Activated effector memory CD4-positive, alpha-beta T cell treated with Interleukin-2 at 50 U/mL for 16 hours (primary cell): ENCODE data around the gene COX4I1.

ENCODE experiments used
- DNase-seq: peaks from one replicate; pipeline ENCODE4 v3.0.0-alpha.2; 2020

Gene COX4I1

GRCh38 chr16:85844169-85844481 is 44.6 kb downstream of the COX4I1 start:
- no peak for DNase-seq

DNA sequence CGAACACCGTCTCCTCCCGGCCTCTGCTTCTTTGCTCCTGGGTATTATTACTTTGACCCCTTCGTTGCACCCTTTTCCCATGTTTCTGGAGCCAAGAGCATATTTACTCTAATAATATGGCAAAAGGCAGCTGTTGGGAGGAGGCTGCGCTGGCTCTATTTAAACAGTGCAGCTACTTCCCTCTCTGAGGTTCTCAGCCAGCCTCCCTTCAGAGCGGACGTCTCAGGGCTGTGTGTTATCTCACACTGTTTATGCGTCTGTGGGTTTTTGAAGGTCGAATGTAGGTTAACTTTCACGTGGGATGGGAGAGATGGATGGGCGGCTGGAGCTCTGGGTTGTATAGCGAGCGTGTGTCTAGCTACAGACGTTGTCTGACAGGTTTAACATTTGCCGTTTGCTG is 45.3 kb downstream of the COX4I1 start:
- DNase-seq: no peak

DNA sequence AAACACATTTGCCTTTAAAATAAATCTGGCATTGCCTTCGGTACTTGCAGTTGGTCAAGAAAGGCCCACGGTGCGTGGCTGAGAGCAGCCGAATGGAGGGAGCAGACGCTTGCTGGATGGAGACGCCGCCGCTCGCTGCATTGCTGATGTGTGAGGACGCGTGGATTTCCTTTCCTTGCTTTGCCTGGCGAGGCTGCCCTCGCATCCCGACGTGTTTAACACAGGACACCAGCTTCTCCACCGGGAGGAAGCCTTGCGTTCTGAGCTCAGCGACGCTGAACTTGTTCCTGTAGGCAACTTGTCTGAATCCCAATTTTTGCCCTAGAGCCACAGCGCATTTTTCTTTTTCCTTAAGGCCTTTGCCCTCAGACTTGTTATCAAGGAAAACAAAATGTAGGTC is 45.8 kb downstream of the COX4I1 start:
- DNase-seq: no peak

DNA sequence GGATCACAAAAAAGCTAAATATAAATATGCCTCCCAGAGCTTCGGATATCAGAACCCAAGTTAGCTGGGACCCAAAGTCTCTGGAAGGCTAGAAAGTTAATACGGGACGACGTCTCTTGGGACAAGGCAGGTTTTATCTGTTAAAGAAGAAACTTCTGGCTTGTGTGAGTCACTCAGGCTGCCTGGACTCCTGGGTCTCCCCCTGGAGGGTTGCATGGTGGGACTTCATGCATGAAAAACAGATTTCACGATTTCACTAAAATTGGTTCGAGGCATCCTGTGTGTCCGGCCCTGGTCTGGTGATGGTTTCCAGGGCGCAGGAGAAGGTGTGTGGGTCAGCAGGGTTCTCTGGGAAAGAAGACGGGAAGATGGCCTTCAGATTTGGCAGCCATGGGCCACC is 47.0 kb downstream of the COX4I1 start:
- no peak for DNase-seq

DNA sequence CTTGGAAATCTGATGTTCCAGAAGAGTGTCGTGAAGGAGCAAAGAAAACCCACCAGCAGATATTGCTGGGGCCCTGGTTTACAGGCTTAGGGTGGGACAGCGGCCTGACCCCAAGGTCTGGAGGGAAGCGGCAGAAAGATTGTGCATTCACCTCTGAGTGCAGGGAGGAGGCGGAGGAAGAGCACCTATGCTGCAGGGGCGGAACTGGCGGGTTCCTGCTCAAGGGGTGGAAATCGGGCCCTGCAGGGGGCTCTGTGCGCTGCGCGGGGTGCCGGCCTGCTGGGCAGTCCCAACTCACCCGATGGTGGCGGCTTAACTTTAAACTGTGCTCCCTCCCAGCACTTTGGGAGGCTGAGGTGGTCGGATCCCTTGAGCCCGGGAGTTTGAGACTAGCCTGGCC is 47.5 kb downstream of the COX4I1 start:
- DNase-seq: no peak

GRCh38 chr16:85847681-85848601 is 48.4 kb downstream of the COX4I1 start:
- DNase-seq: no peak

DNA sequence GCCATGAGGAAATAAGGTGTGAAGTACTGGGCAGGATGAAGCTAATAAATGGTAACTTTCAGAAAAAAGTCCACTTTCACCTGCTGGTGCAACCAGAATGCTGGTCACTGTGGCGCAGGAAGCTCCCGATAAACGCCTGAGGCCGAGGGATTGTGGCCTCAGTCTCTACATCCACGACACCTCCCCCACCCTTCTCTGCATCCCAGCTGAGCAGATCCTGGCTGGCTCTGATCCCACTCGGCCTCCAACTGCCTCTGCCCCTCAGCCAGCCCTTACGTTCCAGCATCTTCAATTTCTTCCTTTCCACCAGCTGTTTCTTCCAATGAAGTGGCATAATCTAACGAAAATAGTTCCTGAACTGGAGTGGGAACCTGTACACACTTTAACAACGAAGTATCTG is 49.5 kb downstream of the COX4I1 start:
- DNase-seq: no peak

GRCh38 chr16:85849388-85849787 is 49.9 kb downstream of the COX4I1 start:
- no peak for DNase-seq

- DNase-seq: no peak
Measured at GRCh38 chr16:85850344-85850880, 50.9 kb downstream of the COX4I1 start.

DNA sequence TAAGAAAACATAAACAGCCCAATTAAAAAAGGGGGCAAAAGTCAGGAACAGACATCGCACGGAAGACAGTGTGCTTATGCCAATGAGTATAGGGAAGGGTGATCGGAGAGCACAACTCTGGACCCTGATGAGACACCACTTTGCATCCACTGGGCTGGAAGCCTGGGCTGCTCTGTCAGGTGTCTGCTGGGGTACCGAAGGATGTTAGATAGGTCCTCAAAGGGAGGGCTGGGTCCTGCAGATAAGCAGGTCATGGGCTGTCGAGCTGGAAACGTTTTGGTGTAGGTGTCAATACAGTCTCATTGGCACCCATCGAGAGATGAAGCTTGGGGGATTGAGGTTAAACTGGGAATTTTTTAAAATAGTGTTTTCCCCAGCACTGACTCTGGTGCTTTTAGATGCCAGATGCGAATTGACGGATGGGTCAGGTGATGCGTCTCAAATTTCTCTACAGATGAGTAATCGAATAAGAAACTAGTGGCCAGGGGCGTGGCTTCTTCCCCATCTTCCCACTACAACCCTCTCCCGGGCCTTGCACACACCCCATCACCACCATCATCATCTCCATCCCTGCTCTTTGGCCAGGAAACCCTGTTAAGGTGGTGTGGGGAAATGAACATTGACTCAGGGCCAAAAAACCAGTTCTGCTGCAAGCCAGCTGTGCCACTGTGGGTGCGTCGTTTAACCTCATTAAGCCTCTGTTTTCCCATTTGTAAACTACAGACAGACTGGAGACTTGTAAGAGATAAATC is 51.7 kb downstream of the COX4I1 start:
- DNase-seq: no peak

GRCh38 chr16:85853547-85854545 is 54.4 kb downstream of the COX4I1 start:
- no peak for DNase-seq

DNA sequence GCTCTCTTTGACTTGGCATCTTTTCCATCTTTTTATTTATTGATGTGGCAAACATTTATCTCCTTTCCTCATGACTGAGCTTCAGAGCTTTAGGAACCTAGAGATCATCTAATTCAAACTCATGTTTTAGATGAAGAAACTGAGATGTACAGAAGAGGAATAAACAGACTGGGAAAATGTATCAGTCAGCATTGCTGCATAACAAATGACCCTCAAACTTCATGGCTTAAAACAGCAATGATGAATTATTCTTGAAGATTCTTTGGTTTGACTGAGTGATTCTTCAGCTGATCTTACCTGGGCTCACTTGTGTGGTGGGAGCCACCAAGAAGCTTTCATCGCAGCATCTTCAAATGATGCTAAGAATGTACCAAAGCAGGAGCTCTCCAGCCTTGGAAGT is 55.4 kb downstream of the COX4I1 start:
- DNase-seq: no peak

GRCh38 chr16:85856079-85856478 is 56.6 kb downstream of the COX4I1 start:
- no peak for DNase-seq

GRCh38 chr16:85856585-85856984 is 57.1 kb downstream of the COX4I1 start:
- no peak for DNase-seq
